ENCODE results near the gene RABGAP1L.
A peak's percentile ranks its signal among the peaks of the same experiment; 100 is the strongest.
"Not testable (repeated sequence)": the region's sequence is repeated elsewhere in the genome, so short reads cannot be mapped to it uniquely, and the experiment has no call there.

DNA sequence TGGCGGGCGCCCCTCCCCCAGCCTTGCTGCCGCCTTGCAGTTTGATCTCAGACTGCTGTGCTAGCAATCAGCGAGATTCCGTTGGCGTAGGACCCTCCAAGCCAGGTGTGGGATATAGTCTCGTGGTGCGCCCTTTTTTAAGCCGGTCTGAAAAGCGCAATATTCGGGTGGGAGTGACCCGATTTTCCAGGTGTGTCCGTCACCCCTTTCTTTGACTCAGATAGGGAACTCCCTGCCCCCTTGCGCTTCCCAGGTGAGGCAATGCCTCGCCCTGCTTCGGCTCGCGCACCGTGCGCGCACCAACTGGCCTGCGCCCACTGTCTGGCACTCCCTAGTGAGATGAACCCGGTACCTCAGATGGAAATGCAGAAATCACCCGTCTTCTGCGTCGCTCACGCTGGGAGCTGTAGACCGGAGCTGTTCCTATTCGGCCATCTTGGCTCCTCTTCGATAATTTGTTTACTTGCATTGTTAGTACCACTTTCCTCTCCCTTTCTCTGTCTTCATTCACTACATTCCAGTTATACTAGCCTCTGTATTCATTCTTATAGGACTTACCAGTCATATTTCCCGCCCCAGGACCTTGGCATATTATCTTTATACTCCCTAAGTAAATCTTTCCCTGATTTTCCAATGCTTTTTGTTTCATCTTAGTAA is 79.7 kb downstream of the RABGAP1L start:
- not testable (repeated sequence) for TF ChIP-seq POLR2AphosphoS5 (IDR thresholded peaks at IDR 0.05; ENCODE audit: low read depth, low read length); CHD2 (IDR thresholded peaks at IDR 0.05; ENCODE audit: low read length); RFX5 (IDR thresholded peaks at IDR 0.05; ENCODE audit: borderline replicate concordance, low read depth, low read length); EZH2 (IDR thresholded peaks at IDR 0.05; ENCODE audit: low read depth, low read length, severe bottlenecking); TEAD4 (IDR thresholded peaks at IDR 0.05; ENCODE audit: low read depth, low read length); CREB1 (IDR thresholded peaks at IDR 0.05); GABPA (IDR thresholded peaks at IDR 0.05; ENCODE audit: borderline replicate concordance, insufficient read depth, low read length); RXRA (IDR thresholded peaks at IDR 0.05; ENCODE audit: insufficient read depth, low read depth, low read length); HDAC6 (IDR thresholded peaks at IDR 0.05; ENCODE audit: low read depth, low read length)
- TF ChIP-seq, protein P1, sequence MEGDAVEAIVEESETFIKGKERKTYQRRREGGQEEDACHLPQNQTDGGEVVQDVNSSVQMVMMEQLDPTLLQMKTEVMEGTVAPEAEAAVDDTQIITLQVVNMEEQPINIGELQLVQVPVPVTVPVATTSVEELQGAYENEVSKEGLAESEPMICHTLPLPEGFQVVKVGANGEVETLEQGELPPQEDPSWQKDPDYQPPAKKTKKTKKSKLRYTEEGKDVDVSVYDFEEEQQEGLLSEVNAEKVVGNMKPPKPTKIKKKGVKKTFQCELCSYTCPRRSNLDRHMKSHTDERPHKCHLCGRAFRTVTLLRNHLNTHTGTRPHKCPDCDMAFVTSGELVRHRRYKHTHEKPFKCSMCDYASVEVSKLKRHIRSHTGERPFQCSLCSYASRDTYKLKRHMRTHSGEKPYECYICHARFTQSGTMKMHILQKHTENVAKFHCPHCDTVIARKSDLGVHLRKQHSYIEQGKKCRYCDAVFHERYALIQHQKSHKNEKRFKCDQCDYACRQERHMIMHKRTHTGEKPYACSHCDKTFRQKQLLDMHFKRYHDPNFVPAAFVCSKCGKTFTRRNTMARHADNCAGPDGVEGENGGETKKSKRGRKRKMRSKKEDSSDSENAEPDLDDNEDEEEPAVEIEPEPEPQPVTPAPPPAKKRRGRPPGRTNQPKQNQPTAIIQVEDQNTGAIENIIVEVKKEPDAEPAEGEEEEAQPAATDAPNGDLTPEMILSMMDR (IDR thresholded peaks at IDR 0.05; ENCODE audit: control extremely low read depth in 1 of 3, insufficient read depth in 1 of 3, low read depth in 1 of 3, low read length in 3 of 3) = not testable (repeated sequence)
- TF ChIP-seq POLR2A (IDR thresholded peaks at IDR 0.05; ENCODE audit: control extremely low read depth in 1 of 2, low read depth in 2 of 2, low read length in 2 of 2) = peak in 1 of 2 experiments; percentile 43; a peak in 1 of 3 replicates
- TF ChIP-seq, protein P2, sequence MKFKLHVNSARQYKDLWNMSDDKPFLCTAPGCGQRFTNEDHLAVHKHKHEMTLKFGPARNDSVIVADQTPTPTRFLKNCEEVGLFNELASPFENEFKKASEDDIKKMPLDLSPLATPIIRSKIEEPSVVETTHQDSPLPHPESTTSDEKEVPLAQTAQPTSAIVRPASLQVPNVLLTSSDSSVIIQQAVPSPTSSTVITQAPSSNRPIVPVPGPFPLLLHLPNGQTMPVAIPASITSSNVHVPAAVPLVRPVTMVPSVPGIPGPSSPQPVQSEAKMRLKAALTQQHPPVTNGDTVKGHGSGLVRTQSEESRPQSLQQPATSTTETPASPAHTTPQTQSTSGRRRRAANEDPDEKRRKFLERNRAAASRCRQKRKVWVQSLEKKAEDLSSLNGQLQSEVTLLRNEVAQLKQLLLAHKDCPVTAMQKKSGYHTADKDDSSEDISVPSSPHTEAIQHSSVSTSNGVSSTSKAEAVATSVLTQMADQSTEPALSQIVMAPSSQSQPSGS (IDR thresholded peaks at IDR 0.05; ENCODE audit: low read length) = not testable (repeated sequence)

Measured in H1 (cell line).